Gastroesophageal sphincter (tissue), 3 donors: ENCODE data around the gene MRPS11.

Source experiments
- EP300 ChIP-seq: sonication (generic); formaldehyde crosslinking; IDR thresholded peaks from one replicate; pipeline ENCODE4 v1.6.1; 2017; ENCODE audit warnings: antibody characterized with exemption, mild to moderate bottlenecking
- POLR2A ChIP-seq, 2 donors: fragments of 450-650 bp; IDR thresholded peaks; one replicate each; pipeline ENCODE4 v1.6.1; 2017; ENCODE audit warnings: antibody characterized with exemption in 2 of 2, mild to moderate bottlenecking in 2 of 2, moderate library complexity in 1 of 2
- POLR2AphosphoS5 ChIP-seq: sonication (generic); formaldehyde crosslinking; IDR thresholded peaks from one replicate; pipeline ENCODE4 v1.6.1; 2017; ENCODE audit warnings: antibody characterized with exemption
- TF ChIP-seq, protein P1 (sequence below), 4 experiments: fragments of 200-600 bp in 2 of 4; fragments of 450-650 bp in 2 of 4; sonication (generic) in 1 of 4; IDR thresholded peaks; one replicate each; pipeline ENCODE4 v1.5.1; 2017 to 2019; ENCODE audit warnings: antibody characterized with exemption in 4 of 4, mild to moderate bottlenecking in 2 of 4, moderate library complexity in 2 of 4

DNA sequence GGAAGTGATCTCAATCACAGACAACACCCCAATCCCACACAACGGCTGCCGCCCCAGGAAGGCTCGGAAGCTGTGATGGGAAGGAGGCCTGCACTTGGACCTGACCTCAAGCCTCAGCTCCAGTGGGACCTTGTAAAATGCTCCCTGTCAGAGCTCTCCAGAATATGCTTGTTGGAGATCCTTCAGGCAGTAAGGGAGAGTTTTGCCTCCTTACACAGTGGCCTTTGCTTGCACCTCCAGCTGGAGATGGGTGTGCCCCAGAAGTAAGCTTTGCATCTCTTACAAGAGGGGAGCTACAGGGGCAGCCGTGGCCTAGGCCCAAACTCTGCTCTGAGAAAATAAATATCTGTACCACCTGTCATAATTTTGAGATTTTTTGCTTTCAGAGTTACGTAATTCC lies 10.4 kb downstream of the MRPS11 start:
- TF ChIP-seq, protein P1, sequence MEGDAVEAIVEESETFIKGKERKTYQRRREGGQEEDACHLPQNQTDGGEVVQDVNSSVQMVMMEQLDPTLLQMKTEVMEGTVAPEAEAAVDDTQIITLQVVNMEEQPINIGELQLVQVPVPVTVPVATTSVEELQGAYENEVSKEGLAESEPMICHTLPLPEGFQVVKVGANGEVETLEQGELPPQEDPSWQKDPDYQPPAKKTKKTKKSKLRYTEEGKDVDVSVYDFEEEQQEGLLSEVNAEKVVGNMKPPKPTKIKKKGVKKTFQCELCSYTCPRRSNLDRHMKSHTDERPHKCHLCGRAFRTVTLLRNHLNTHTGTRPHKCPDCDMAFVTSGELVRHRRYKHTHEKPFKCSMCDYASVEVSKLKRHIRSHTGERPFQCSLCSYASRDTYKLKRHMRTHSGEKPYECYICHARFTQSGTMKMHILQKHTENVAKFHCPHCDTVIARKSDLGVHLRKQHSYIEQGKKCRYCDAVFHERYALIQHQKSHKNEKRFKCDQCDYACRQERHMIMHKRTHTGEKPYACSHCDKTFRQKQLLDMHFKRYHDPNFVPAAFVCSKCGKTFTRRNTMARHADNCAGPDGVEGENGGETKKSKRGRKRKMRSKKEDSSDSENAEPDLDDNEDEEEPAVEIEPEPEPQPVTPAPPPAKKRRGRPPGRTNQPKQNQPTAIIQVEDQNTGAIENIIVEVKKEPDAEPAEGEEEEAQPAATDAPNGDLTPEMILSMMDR (IDR thresholded peaks at IDR 0.05), result no peak
- TF ChIP-seq POLR2A (IDR thresholded peaks at IDR 0.05) (no peak), EP300 (no peak), POLR2AphosphoS5 (no peak)
